ENCODE data around the gene SUN2. TPM values are rescaled to one million over a fixed set of nuclear protein-coding genes. Genes with fewer than 3 reads are reported as not detected.

The SUN2 gene
- total and polyA plus RNA-seq, 3 donors from 2014 or later, result 90.8 to 331 (median 295) TPM

GRCh38 chr22:38792833-38793232, 37.0 kb upstream of the SUN2 start:
- peaks cover 24% of the 10 kb centered on the region for H3K4me1 ChIP-seq
- H3K27me3 ChIP-seq, result no peaks in the 10 kb centered on the region
- H3K36me3 ChIP-seq (ENCODE audit: low read depth, missing control alignments), result no peaks in the 10 kb centered on the region
- no peak for DNase-seq
- intact Hi-C loops (cut with DNase I; ENCODE audit: low total_unique reads), result no loop called here
- H3K27ac ChIP-seq, result no peak overlapping the region
- no peaks in the 10 kb centered on the region for H3K9me3 ChIP-seq
- 39 to 62% methylated on average over 4 of the region's 4 CpGs for WGBS, 2 donors
- peak overlapping the region; percentile 84 to 96 for H3K4me3 ChIP-seq
- TF ChIP-seq CTCF (IDR thresholded peaks at IDR 0.05), result no peak
- TF ChIP-seq POLR2A (IDR thresholded peaks at IDR 0.05), result no peak

- Histone ChIP-seq H3K4me1 (peaks cover 51% of the 10 kb centered on the region), H3K27ac (peak overlapping the region in 1 of 2 donors; percentile 81), H3K9me3 (no peaks in the 10 kb centered on the region), H3K36me3 (ENCODE audit: low read depth, missing control alignments) (no peaks in the 10 kb centered on the region), H3K4me3 (no peak overlapping the region), H3K27me3 (no peaks in the 10 kb centered on the region)
- intact Hi-C loops (cut with DNase I; ENCODE audit: low total_unique reads), result no loop called here
- 86 to 87% methylated on average over 4 of the region's 4 CpGs for WGBS, 2 donors
- no peak for DNase-seq
- TF ChIP-seq CTCF (IDR thresholded peaks at IDR 0.05), result no peak
- TF ChIP-seq POLR2A (IDR thresholded peaks at IDR 0.05), result no peak
These were observed 33.8 kb upstream of the SUN2 start for GRCh38 chr22:38789606-38790005.

- intact Hi-C loops (cut with DNase I; ENCODE audit: low total_unique reads), result no loop called here
These were observed 33.0 kb upstream of the SUN2 start for GRCh38 chr22:38788846-38789245.

GRCh38 chr22:38788021-38788816, 32.4 kb upstream of the SUN2 start:
- peak; percentile 89 for DNase-seq
- H3K36me3 ChIP-seq (ENCODE audit: low read depth, missing control alignments), result no peaks in the 10 kb centered on the region
- no peaks in the 10 kb centered on the region for H3K9me3 ChIP-seq
- H3K27ac ChIP-seq, result peak overlapping the region; percentile 47 to 81
- H3K4me1 ChIP-seq, result peaks cover 46% of the 10 kb centered on the region
- intact Hi-C loops (cut with DNase I; ENCODE audit: low total_unique reads), result no loop called here
- no peaks in the 10 kb centered on the region for H3K27me3 ChIP-seq
- 33 to 49% methylated on average over 16 of the region's 16 CpGs for WGBS, 2 donors
- no peak for TF ChIP-seq POLR2A (IDR thresholded peaks at IDR 0.05)
- TF ChIP-seq CTCF (IDR thresholded peaks at IDR 0.05), result no peak
- no peak overlapping the region for H3K4me3 ChIP-seq

More at GRCh38 chr22:38788846-38789245, 33.0 kb upstream of the SUN2 start:
- no peaks in the 10 kb centered on the region for H3K27me3 ChIP-seq
- H3K27ac ChIP-seq, result peak overlapping the region; percentile 32 to 81
- no peak overlapping the region for H3K4me3 ChIP-seq
- WGBS, 2 donors, result 35 to 57% methylated on average over 6 of the region's 6 CpGs
- H3K36me3 ChIP-seq (ENCODE audit: low read depth, missing control alignments), result no peaks in the 10 kb centered on the region
- no peak for DNase-seq
- no peak for TF ChIP-seq POLR2A (IDR thresholded peaks at IDR 0.05)
- TF ChIP-seq CTCF (IDR thresholded peaks at IDR 0.05), result no peak
- H3K9me3 ChIP-seq, result no peaks in the 10 kb centered on the region
- H3K4me1 ChIP-seq, result peaks cover 47% of the 10 kb centered on the region

- intact Hi-C loops (cut with DNase I; ENCODE audit: low total_unique reads), result no loop called here
- peak; percentile 56 for DNase-seq
- peaks cover 39% of the 10 kb centered on the region for H3K4me1 ChIP-seq
These were observed 30.8 kb upstream of the SUN2 start for GRCh38 chr22:38786631-38787030.

More at GRCh38 chr22:38786631-38787030, 30.8 kb upstream of the SUN2 start:
- WGBS, 2 donors, result 39 to 56% methylated on average over 3 of the region's 3 CpGs
- TF ChIP-seq CTCF (IDR thresholded peaks at IDR 0.05) (peak in 1 of 3 experiments; percentile 4), POLR2A (IDR thresholded peaks at IDR 0.05) (no peak)
- Histone ChIP-seq H3K36me3 (ENCODE audit: low read depth, missing control alignments) (no peaks in the 10 kb centered on the region), H3K9me3 (no peaks in the 10 kb centered on the region), H3K27ac (peak overlapping the region; percentile 52 to 77), H3K4me3 (no peak overlapping the region), H3K27me3 (no peaks in the 10 kb centered on the region)
